ENCODE data around the gene SCP2.
A peak's percentile ranks its signal among the peaks of the same experiment; 100 is the strongest.
"Not testable (repeated sequence)": the region's sequence is repeated elsewhere in the genome, so short reads cannot be mapped to it uniquely, and the experiment has no call there.

The SCP2 gene

DNA sequence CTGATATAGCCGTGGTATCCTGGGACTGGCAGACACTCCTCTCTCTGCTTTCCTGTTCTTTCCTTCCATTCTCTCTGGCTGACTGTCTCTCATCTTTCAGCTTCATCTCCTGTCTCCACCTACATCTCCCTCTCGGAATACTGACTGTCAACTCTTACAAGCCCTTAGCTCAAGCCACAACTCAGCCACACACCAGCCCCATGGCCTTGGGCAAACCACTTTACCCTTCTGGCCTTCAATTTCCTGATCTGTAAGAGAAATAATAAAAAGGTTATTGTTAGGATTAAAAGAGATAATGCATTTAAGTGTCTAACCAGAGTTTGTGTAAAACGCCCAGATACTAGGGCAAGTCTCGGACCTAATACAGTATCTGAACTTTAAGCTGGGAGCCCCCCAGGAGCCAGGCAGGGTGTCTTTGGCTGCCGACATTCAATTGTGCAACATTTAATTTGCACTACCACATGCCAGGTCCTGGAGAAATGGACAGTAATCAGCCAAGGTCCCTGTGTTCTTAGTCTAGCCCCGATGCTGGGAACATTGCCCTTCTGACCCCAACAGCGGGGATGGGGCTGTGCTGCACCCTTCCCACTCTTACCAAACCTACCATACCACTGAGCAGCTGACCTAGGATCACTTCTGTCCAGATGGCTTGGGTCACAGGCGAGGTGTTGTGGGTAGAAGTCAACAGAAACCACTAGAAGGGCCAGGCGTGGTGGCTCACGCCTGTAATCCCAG is 10.7 kb upstream of the SCP2 start:
- no peak for DNase-seq

GRCh38 chr1:52917156-52917555 is 9.9 kb upstream of the SCP2 start:
- no peak for DNase-seq

DNA sequence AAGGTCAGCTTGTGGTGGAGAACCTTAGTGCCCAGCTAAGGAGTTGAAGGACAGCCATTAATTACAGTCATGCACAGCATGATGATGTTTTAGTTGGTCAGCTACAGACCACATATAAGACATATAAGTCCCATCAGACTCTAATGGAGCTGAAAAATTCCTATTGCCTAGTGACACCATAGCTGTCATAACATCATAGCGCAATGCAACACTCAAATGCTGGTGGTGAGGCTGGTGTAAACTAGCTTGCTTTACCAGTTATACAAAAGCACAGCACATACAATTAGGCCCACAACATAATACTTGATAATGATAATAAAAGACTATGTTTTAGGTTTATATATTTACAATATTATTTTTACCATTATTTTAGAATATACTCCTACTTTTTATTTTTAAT is 9.5 kb upstream of the SCP2 start:
- no peak for DNase-seq

GRCh38 chr1:52918201-52918600 is 8.9 kb upstream of the SCP2 start:
- DNase-seq = no peak

DNA sequence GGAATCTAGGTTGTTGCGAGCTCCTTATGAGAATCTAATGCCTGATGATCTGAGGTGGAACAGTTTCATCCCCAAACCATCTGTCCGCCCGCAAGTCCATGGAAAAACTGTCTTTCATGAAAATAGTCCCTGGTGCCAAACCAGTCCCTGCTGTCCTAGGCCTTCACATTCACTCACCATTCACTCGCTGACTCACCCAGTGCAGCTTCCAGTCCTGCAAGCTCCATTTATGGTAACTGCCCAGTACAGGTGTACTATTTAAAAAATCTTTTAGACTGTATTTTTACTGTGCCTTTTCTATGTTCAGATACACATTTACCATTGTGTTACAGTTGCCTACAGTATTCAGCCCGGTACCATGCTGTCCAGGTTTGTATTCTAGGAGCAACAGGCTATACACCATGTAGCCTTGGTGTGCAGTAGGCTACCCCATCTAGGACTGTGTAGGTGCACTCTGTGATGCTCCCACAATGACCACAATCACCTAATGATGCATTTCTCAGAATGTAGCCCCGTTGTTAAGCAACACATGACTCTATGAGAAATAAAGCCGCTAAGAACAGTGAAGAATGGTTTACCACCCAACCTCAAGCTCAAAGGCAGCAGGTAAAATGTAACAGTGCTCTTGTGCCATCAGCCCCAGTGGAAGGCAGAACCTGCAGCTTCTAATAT is 7.9 kb upstream of the SCP2 start:
- DNase-seq = peak in 1 of 2 donors; percentile 22

DNA sequence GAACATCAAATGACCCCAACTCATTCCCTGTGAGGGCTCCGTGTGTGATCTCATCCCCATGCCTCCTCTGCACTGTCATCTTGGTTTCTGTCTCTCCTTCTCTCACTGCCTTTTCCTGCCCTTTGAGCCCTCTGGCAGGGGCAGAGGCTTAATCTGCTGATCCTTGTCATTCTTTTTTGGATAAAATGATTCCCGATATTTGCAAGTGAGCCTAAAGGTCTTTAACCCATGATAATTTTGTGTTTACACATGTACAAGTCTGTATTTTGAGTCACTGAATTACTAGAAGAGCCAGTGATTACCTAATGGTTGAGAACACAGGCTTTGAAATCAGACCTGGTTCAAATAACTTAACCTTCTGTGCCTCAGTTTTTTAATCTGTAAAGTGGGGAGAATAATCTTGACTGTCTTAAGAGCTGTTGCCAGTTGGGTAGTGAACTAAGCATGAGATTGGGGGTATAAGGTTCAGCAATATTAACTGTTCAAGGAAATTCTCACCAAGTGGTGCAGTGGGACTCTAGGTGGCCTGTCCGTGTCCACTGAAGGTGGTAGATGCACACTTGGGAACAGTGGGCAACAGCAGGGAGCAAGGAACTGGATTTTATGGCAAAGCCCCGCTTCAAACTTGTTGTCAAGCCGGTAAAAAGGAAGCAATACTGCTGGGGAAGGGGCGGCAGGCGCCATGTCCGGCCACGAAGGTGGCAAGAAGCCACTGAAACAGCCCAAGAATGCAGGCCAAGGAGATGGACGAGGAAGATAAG is 7.2 kb upstream of the SCP2 start:
- DNase-seq = no peak

DNA sequence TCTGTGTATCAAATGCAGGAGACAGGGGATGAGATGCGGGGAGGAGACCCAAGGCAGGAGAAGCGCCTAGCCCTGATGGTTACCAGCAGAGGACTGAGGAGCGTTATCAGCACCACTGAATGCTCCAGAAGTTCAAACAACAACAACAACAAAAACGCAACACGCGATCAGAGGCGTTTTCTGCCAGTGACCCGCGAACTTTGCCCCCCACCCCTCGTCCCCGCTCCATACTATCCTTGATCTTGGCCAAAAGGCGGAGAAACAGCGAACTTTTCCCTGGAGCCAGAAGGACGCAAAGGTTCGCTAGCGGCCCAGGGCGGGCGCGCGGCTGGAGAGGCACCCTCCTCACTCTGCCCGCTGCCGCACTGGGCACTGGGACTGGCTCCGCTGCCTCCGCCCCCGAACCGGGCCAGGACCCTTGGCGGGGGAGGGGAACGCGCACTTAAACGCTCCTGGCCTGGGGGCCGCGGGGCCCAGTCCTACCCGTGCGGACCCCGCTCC is 6.2 kb upstream of the SCP2 start:
- DNase-seq = no peak

DNA sequence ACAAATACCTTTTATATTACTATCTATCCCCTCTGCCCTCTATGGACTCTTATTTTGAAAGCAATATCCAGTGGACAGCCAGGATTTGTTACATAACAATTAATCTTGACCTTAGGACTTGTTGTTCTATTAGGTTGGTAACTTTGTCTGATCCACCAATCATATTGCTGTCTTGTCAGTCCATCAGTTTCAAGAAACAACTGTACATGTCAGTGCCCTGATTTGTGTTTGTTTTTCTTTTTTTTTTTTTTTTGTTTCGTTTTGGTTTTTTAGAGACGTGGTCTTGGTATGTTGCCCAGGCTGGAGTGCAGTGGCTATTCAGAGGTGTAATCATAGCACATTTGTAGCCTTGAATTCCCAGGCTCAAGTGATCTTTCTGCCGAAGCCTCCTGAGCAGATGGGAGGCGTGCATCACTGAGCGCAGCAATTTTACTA is 1.5 kb upstream of the SCP2 start:
- no peak for DNase-seq

- no peak for DNase-seq
Observed at GRCh38 chr1:52926864-52927211, 238 bp upstream of the SCP2 start.

DNA sequence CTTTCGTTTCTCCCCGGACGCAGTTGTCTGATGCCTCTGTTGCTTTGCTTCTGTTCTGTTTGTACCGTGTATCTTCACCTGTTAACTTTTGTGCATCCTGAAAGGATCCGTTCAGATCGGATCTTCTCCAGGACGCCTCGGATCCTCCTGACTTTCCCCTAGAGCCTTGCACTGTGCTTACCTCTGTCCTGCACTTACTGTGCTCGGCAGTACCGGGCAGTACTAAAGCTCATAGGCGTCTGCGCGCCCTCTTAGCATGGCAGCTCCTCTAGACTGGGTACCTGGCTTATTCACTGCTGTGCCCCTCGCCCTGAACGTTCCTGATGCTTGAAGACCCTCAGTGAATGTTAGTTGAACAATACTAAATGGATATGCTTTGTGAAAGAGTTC is 934 bp downstream of the SCP2 start:
- peak in 1 of 2 donors; percentile 8 for DNase-seq

- no peak for DNase-seq
Observed at GRCh38 chr1:52929019-52929418, 1.9 kb downstream of the SCP2 start.

DNA sequence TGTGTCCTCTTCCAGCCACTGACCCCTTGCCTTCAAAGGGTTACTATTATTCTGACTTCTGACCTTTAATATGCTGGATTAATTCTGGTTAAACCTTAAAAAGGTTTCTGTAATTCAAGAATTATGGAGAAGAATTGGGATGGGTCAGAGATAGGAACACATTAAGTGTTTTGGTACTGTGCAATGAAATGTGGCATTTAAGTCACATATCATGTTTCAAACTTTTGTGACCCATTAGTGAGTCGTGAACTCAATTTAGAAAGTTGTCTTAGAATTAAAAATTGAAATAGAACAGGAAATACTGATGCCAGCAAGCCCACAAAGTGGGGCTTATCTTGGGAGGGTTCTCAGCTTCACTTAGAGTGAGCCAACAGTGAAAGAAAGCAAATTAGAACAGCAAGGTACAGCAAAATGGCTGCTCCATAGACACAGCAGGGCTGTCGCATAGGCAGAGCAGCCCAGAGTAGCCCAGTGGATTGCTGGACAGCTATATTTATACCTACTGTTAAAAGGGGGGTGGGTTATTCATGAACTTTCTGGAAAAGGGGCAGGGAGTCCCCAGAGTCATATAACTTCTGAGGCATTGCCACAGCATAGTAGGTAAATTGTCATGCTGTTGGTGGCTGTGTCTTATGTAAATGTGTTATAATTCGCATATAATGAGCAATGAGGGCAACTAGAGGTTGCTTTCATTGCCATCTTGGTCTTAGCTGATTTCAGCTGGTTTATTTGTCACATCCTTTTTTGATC is 10.5 kb downstream of the SCP2 start:
- no peak for DNase-seq

DNA sequence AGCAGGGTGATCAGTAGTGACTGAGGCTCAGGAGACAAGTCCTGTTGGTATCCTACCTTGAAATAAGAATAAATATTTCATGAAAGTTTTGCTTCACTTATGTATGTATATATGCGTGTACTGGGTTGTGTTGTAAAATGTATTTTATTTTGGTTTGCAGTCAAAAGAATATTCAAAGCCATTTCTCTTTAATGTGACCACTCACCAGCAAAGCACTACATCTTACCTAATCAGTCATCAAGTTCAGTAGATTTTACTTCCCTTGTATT is 11.0 kb downstream of the SCP2 start:
- DNase-seq = no peak

DNA sequence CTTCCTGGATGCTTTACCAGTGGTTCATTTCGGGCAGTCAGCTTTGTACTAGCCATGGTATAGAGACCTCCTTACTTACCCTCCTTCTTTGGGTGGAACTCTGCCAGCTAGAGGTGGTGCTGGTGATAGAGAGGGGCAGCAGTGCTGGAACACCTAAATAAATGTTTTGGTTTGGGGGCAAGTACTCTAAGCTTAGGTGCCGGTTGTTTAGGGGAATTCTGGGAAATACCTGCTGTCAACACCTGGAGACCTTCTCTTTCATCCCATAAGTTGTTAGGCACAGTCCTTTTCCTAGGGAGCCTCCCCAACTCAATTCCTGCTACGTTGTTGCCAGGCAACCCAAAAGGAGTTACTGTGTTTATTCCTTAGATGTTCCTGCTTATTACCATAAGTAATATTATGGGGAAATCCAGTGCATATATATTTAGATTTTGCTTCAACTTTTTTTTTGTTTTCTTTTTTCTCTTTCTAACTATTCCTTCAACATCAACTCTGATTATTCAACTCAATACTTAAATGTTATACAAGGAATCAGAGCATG is 16.9 kb downstream of the SCP2 start:
- no peak for DNase-seq

- DNase-seq = no peak
Observed at GRCh38 chr1:52944566-52944965, 17.5 kb downstream of the SCP2 start.

GRCh38 chr1:52947490-52947889 is 20.4 kb downstream of the SCP2 start:
- no peak for DNase-seq

DNA sequence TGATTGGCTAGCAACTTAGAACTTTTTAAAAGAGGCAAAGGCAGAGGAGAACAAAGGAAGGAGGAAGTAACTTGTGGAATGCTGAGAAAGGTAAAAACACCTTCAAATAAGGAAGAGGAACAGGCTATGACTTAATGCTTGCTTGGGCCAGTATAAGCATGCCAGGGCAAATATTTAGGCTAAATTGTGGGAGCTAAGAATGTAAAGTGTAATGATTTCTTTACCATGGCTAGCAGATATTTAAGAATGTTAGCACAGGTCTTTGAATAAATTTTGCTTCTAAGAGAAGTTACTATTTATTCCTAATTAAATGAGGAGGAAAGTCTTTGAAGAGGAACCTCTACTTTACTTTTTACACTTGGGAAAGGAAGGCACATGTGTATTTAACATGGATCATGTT is 22.5 kb downstream of the SCP2 start:
- not testable (repeated sequence) for DNase-seq

GRCh38 chr1:52952112-52952511 is 25.0 kb downstream of the SCP2 start:
- no peak for DNase-seq

DNA sequence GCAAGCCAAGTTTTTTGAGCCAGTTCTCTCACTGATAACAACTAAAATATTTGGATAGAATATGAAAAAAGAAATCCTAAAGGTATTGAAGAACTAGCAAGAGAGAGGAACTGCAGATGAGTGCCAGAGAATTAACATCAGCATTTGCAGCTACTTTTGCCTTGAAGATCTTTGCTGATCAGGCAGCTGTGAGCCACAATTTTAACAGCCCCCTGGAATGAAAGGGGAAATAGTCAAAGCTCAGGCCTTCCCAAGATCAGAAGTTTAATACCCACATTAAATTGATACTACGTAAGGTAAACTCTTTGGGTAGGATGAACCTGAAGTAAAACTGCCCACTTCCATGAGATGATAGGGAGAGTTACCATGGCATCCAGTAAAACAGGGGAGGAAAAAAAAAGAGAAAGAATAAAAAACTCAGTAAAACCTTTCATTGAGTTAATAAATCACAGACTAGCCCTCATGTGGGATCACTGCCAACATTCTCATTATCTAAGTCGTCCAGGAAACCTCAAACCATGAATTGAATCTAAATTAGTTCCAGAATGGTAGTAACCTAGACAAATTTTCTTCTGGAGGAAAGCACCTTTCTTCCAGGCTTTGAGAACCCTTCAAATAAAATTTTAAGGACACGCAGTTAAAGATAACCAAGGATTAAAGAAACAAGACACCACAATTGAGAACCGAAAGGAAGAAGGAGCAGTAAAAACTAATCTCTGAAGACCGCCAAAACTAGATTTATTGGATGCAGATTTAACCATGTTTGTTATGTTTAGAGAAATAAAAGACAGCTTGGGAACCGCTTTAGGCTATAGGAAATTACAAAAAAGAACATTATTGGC is 28.3 kb downstream of the SCP2 start:
- no peak for DNase-seq

DNA sequence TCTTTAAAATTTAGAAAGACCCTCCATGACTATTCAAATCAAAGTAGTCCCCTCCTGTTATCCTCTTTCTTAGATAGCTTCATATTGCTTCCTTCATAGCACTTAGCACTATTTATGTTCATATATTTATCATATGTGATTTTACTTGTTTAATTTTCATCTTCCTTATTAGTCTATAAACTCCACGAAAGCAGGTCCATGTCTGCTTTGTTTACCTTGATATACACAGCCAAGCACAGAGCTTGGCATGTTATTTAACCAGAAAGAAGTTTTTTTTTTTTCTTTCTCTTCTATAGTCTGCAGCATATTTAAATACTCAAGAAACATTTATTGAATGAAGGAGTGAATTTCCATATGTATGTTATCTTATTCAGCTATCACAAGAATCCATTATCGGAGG is 36.0 kb downstream of the SCP2 start:
- no peak for DNase-seq

DNA sequence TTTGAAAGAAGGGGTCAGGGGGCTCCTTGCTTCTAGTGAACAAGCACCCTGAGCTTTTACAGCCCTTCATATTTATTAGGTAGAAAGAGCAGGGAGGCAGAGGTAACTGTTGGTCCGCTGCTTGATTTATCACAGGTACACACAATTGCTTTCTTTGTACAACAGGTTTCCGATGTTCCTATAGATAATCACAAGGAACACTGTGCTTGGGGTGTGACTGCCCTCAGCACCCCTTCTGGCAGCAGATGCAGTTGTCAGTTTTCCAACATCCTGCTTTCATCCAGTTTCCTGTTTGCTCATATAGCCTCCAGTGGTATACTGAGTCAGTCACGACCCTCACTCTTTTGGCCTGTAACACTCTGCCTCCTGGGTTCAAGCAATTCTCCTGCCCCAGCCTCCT is 40.6 kb downstream of the SCP2 start:
- DNase-seq = no peak

GRCh38 chr1:52969234-52969633 is 42.2 kb downstream of the SCP2 start:
- not testable (repeated sequence) for DNase-seq
